ENCODE measurements around the gene SYNGR1. TPM values are rescaled to one million over a fixed set of nuclear protein-coding genes. Genes with fewer than 3 reads are reported as not detected.

Gene SYNGR1
- total RNA-seq, 1 donor: 14.2 TPM

DNA sequence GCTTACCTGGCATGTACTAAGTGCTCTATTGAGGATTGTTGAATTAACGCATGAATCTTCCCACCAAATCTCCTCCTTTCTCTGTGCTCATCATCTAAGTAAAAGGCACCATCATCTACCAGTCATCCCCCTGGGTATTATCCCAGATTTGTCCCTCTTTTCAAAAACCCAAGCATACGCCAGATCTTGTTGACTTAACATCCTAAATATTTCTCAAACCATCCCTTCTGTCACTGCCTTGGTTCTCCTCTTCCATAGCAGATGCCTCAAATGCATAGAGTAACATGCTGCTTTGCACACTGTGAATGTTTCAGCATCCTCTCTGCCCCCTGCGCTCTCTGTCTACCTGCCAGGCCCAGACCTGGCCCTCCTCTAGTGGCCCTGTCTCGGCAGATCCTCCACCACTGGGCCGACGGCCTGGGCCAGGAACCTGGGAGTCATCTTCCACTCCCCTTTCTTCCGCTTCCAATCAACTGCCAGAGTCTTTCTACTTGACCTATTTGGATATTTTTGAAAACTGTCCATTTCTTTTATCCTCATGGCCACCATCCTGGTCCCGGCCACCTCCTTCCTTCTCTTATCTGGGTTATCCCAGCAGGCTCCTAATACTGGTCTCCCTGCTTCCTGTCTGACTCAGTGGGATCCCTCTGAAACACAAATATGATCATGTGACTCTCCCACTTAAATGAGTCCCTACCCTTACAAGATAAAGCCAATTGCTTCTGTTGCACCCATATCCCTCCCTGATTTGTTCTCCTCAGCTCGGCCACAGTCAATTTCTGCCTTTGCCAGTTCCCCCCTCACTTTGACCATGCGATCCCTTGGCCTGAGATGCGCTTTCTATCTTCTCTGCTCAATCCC lies 46.4 kb downstream of the SYNGR1 start:
- H3K4me3 ChIP-seq (ENCODE audit: low read depth, low read length): no peak overlapping the region
- no peak for DNase-seq (ENCODE audit: low read depth)
- TF ChIP-seq, protein P1, sequence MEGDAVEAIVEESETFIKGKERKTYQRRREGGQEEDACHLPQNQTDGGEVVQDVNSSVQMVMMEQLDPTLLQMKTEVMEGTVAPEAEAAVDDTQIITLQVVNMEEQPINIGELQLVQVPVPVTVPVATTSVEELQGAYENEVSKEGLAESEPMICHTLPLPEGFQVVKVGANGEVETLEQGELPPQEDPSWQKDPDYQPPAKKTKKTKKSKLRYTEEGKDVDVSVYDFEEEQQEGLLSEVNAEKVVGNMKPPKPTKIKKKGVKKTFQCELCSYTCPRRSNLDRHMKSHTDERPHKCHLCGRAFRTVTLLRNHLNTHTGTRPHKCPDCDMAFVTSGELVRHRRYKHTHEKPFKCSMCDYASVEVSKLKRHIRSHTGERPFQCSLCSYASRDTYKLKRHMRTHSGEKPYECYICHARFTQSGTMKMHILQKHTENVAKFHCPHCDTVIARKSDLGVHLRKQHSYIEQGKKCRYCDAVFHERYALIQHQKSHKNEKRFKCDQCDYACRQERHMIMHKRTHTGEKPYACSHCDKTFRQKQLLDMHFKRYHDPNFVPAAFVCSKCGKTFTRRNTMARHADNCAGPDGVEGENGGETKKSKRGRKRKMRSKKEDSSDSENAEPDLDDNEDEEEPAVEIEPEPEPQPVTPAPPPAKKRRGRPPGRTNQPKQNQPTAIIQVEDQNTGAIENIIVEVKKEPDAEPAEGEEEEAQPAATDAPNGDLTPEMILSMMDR (IDR thresholded peaks at IDR 0.05; ENCODE audit: insufficient read depth, low read length): no peak

DNA sequence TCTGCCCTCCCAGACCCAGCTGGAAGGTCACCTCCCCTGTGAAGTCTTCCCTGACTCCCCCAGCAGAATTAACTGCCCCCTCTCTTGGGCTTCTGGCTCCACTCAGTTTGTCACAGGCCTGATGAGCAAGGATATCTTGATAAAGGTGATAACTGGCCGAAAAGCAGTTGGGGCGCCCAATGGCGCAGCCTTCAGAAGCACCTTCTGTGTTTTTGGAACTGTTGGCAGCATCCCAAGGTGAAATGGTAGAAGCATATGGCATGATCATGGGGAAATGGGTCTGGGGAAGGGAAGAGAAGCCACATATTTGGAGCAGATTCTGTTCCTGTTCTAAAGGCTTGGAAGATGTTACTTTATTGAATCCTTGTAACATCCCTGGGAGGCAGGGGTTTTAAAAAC lies 47.0 kb downstream of the SYNGR1 start:
- TF ChIP-seq, protein P1 (IDR thresholded peaks at IDR 0.05; ENCODE audit: insufficient read depth, low read length): no peak
- no peak overlapping the region for H3K4me3 ChIP-seq (ENCODE audit: low read depth, low read length)
- no peak for DNase-seq (ENCODE audit: low read depth)

DNA sequence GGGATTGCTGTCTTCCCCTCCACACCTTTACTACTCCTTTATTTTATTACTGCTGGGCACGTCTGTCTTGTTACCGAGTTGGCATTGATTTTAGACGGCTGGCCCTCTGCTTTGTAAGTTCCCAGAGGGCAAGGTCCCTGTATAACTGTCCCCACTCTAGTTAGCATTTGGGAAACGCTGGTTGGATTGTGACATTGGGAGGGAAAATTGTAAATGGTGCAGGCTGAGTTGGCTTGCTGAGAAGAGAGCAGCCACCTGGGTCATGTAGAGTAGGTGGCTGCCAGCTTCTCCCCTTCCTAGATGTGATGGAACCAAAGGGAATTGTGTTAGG lies 51.5 kb downstream of the SYNGR1 start:
- no peak overlapping the region for H3K4me3 ChIP-seq (ENCODE audit: low read depth, low read length)
- DNase-seq (ENCODE audit: low read depth): no peak
- TF ChIP-seq, protein P1 (IDR thresholded peaks at IDR 0.05; ENCODE audit: insufficient read depth, low read length): no peak

DNA sequence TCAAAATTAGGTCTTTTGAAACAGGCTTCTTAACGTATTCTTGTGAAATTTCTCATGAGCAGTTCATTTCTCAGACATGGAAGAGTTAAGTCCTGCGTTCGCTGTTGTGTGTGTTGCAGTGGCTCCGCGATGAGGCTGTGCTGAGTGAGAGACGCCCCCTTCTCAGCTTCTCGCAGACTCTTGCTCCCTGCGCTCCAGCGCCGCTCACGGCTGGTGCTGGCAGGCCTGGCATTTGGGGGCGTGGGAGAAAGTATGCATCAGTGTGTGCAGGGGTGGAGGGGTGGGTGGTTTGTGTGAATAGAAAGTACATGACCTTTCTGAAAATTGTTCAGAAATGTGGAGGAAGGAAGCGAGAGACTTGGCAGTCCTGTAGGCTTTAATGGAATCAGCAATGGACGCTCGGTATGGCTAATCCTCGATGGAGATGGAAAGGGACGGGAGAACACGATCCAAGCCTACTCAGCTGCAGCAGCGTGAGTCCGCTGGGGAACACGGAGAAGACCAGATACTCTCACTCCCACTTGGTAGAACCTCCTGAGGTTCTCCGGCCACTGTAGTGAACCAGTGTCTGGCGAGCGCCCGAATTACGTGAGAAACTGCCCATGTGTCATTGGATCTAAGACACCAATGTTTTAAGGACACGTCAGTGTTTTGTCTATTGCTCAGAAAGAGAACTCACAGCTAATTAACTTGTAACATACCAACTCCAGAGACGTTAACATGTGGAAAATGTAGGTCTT lies 55.7 kb downstream of the SYNGR1 start:
- DNase-seq (ENCODE audit: low read depth): peak; percentile 68
- TF ChIP-seq, protein P1 (IDR thresholded peaks at IDR 0.05; ENCODE audit: insufficient read depth, low read length): peak; percentile 38
- H3K4me3 ChIP-seq (ENCODE audit: low read depth, low read length): peak overlapping the region; percentile 41

DNA sequence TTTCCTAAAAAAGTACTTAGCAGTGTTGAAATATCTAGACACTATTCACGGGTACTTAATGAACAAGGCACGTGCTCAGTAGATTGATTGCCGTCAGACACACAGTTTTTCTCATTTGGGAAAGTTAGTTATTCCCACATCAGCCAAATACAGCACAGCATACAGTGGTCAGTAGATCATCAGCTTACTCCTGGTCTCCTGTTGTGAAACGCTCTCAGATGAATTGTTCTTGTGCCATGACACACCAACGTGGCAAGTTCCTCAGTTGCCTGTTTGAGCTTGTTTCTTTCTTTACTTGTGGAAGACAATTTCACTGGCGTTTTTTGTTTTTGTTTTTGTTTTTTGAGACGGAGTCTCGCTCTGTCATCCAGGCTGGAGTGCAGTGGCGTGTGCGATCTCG lies 58.4 kb downstream of the SYNGR1 start:
- TF ChIP-seq, protein P1 (IDR thresholded peaks at IDR 0.05; ENCODE audit: insufficient read depth, low read length): no peak
- DNase-seq (ENCODE audit: low read depth): peak; percentile 23

DNA sequence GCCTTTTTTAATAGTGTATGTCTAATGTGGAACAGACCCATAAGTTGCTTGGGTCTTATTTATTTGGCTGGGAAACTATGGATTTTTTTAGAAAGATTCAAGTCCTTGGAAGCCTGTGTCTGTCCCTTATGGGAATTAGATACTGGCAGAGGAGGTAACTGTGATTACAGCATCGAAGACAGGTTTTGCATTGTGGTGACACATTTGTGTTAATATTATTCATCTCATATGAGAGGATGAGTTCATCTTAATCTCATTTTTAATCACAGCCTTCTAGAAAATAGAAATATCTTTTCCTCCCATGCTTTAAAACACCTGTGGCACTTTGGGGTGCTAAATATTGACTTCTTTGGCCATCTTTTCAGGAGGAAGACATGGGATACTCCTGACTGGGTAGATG lies 59.0 kb downstream of the SYNGR1 start:
- no peak overlapping the region for H3K4me3 ChIP-seq (ENCODE audit: low read depth, low read length)
- DNase-seq (ENCODE audit: low read depth): no peak

More for the DNA sequence above, 58.4 kb downstream of the SYNGR1 start:
- H3K4me3 ChIP-seq (ENCODE audit: low read depth, low read length): no peak overlapping the region

More for the DNA sequence above, 59.0 kb downstream of the SYNGR1 start:
- TF ChIP-seq, protein P1 (IDR thresholded peaks at IDR 0.05; ENCODE audit: insufficient read depth, low read length): no peak
